Stimulated activated CD4-positive, alpha-beta T cell treated with anti-CD3 and anti-CD28 coated beads, TNF-alpha, amount 100 ng/mL, for 4 hours (primary cell): ENCODE results near the gene SPDYE2.
"Not testable (repeated sequence)": the region's sequence is repeated elsewhere in the genome, so short reads cannot be mapped to it uniquely, and the experiment has no call there.

Source experiments
- DNase-seq, 3 experiments: peaks; one replicate each; pipeline ENCODE4 v3.0.0-alpha.2; 2020; ENCODE audit warnings: low read depth in 3 of 3

Gene SPDYE2, protein sequence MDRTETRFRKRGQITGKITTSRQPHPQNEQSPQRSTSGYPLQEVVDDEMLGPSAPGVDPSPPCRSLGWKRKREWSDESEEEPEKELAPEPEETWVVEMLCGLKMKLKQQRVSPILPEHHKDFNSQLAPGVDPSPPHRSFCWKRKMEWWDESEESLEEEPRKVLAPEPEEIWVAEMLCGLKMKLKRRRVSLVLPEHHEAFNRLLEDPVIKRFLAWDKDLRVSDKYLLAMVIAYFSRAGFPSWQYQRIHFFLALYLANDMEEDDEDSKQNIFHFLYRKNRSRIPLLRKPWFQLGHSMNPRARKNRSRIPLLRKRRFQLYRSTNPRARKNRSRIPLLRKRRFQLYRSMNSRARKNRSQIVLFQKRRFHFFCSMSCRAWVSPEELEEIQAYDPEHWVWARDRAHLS

DNA sequence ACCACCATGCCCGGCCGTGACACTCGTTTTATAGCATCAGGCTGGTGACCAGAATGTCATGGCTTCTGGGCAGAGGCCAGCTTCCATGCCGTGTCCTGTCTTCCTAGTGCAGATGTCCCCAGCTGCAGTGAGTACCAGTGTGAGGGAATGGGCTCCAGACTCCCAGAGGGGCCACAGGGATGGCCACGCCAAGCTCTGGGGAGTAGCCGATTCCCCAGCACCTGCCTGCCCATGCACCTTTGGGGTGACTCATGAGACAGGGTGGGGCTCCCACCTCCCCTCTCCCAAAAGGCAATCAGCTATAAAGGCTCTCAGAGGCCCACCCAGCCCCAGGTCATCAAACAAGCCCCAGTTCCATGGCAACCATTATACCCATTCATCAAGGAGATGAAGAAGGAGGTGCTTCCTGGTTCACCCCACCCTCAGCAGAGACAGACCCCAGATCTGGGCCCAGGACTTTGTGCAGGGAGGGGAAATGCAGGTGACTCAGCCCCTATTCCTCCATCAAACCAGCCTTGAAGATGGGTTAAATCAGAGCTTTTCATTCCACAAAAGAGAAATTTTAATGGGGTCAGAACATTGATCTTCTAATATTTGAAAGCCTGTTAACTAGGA lies at the start of gene SPDYE2:
Gene SPDYE2, plus strand, starts transcription at position 419 of the 615 bp plus-strand sequence. CDS start 2,030 bp downstream, outside the sequence.
- DNase-seq = not testable (repeated sequence)

DNA sequence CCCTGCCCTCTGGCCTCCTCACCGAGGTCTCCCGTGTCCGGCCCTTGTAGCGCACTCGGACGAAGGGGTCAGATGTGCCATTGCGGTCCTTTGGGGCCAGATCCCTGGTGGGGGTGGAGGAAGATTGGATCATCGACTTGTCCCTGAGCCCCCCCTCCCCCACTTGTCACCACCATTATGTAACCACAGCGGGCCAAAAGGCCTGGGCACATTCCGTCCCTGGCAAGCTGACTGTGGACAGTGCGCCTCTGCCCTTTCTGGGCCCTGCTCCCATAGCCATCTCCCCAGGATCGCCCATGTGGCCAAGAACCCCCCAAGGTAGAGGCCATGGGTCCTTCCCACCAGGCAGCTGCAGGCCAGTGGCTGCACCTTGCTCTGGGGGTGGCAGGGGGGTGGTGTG lies 47.9 kb upstream of the SPDYE2 start:
- DNase-seq = not testable (repeated sequence)

DNA sequence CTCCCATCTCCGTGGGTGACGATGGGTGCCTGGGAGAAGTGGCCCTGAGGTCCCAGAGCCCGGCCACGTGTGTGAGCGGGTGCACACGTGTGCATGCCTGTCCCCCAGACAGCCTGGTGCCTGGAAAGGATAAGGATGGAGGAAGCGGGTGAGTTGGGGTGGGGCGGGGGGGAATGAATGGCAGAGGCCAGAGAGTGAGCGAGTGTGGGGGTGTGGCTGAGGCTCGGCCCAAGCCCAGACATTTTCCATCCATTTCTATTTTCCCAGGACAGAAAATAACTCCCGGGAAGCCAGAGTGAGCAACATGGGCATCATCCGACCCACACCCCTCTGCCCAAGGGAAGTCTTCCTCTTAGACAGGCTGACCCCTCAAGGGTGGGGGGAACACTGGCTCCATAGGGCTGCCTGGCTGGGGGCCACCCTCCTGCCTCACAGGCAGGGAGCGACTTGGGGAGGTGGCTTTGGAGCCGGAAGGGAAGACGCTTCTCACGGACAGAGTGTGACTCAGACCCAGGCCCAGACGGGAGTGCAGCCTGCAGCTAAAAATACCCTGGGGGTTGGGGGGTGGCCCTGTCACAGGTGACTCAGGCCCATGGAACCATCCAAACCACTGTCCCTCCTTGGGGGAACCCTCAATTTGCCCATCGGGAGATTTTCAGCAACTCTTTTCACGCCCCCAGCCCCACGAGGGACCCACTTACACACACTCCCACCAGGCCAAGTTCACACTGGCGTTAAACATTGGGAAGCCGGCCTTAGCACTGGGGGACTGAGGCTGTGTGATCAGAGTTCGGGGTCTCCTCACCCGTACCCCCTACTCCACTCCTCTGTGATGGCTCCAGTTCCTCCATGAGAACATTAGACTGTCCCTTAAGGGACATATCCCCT lies 45.5 kb upstream of the SPDYE2 start:
- DNase-seq = not testable (repeated sequence)

DNA sequence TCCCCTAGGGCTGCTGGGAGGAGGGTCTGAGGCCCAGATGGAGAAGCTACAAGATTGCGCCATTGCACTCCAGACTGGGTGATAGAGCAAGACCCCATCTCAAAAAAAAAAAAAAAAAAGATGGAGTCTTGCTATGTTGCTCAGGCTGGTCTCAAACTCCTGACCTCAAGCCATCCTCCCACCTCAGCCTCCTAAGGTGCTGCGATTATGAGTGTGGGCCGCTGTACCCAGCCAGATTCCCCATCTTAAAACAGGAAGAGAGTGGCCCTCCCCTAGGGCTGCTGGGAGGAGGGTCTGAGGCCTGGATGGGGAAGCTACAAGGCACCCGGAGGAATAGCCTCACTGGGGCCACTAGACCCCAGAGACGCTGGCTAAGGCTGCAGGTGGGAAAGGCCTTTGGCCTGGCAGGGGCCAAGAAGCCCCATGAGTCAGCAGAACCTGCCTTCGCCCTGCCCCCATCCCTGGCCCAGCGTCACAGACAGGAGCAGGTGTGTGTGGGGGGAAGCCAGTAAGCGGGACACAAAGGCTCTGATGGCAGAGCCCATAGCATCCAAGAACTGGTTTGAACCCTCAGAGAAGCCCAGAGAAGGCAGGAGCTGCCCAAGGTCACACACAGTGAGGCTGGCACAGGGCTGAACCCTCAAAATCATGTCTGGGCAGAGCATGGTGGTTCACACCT lies 43.5 kb upstream of the SPDYE2 start:
- not testable (repeated sequence) for DNase-seq

DNA sequence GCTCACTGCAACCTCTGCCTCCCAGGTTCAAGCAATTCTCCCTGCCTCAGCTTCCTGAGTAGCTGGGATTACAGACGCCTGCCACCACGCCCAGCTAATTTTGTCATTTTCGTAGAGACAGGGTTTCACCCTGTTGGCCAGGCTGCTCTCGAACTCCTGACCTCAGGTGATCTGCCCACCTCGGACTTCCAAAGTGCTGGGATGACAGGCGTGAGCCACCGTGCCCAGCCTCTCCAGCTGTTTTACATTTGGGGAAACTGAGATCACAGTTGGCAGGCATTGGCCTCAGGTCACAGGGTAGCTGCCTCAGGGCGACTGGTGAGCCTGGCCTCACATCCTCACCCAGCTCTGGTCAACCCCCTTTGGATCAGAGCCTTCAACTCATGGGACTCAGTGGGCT lies 40.5 kb upstream of the SPDYE2 start:
- not testable (repeated sequence) for DNase-seq

DNA sequence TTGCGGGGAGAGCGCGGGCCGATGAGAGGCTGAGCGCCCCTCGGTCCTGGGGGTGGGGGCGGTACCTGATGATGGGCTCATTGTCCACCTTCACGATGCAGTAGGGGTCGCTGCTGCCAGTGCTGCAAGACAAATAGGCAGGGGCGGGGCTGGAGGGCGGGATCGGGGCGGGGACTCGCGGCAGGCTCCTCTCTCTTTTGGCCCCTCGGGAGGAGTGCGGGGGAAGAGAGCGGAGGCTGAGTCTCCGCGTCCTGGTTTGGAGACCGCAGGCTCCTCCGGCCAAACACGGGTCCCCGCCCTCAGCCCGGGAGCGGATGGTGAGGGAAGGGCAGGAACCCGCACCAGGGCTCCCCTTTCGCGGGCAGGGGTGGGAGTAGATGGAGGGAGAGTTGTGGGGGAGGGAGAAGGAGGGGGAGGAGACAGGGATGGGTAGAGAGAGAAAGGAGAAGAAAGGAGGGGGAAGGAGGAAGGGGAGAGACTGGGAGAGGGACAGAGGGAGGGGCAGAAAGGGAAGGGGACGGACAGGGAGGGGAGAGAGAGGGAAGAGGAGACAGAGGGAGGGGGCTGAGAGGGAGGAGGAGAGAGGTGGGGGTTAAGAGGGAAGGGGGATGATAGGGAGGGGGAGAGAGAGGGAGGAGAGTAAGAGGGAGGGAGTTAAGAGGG lies 39.0 kb upstream of the SPDYE2 start:
- not testable (repeated sequence) for DNase-seq

DNA sequence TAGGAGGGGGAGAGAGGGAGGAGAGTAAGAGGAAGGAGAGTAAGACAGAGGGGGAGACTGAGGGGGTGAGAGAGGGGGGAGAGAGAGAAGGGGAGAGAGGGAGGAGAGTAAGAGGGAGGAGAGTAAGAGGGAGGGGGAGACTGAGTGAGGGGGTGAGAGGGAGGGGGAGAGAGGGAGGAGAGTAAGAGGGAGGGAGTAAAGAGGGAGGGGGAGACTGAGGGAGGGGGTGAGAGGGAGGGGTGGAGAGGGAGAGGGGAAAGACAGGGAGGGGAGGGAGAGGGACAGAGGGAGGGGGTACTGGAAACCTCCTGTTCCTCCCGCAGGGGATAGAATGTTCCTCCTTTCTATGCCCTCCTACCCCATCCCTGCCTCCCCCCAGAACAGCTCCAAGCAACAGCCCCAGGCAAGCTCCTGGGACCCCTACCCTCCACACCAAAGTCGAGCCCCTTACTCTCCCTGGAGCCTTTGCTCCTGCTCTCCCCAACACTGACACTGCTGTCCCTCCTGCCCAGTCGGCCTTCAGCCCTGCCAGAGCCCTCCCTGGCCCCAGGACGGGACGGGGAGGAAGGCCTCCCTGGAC lies 38.3 kb upstream of the SPDYE2 start:
- DNase-seq = not testable (repeated sequence)

DNA sequence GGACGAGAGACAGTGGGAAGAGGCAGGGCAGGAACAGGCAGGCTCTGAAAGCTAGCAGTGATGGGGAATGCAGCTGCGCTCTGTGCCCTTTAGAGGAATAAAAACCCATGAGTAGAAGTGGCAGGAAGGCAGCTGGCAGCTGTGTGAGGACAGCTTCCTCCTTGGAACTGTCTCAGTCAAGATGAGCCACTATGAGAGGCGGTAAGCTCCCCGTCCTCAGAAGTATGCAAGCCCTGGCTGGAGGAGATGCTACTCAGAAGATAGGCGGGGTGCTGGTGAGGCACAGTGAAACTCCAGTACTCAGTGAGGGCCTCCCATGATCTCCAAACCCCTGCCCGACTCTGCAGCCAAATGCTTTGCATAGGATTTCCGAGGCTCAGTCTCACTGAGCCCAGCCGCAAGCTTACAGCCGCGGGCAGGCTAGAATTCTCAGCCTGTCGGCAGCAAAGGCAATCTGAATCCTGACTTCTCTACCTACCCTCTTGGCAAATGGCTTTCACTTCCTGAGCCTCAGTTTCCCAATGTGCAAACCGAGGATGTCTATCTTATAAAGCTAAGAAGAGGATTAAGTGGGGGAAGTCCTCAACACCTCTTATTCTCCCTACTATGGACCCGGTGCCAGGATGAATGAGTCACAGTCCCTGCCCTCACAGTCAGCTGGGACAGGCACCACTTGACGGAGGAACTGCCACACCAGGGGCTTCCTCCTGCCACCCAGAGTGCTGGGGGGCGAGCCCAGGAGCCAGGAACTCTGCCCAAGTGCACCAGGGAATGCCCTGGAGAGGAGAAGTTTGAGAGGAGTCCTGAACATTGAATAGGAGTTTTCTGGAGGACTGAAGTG lies 35.9 kb upstream of the SPDYE2 start:
- not testable (repeated sequence) for DNase-seq

DNA sequence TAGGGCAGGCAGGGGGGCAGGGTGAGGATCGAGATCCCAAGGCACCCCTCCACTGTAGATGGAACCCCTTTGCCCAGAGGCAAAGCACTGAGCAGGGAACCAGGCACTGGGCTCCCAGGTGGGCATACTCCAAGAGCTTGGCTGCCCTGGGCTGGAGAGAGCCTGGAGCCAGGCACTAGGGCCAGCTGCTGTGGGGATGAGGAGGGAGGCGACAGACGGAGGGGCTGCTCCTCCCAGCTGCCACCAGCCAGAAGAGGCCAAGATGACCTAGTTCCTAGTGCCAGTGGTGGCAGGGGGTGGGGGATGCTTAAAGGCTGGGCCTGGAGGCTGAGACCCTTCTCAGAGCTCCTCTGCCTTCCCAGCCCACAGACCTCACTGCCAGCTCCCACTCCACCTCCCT lies 35.1 kb upstream of the SPDYE2 start:
- DNase-seq = not testable (repeated sequence)

DNA sequence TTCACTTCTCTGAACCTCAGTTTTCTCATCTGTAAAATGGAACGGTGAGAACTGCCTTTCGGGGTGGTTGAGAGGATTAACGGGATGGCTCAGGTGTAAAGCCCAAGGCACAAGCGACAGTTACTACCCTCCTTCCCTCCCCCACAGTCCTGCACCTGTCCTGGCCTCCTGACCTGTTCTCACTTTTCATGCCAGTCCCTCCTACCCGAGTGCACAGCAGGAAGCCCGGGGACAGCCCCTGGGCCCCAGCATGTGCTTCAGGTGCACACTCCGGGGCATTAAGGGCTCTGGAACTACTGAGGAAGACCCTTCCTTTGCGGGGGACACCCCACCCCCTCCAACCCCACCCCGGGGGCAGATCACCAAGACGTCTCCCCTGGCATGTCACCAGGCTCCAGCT lies 34.1 kb upstream of the SPDYE2 start:
- not testable (repeated sequence) for DNase-seq

DNA sequence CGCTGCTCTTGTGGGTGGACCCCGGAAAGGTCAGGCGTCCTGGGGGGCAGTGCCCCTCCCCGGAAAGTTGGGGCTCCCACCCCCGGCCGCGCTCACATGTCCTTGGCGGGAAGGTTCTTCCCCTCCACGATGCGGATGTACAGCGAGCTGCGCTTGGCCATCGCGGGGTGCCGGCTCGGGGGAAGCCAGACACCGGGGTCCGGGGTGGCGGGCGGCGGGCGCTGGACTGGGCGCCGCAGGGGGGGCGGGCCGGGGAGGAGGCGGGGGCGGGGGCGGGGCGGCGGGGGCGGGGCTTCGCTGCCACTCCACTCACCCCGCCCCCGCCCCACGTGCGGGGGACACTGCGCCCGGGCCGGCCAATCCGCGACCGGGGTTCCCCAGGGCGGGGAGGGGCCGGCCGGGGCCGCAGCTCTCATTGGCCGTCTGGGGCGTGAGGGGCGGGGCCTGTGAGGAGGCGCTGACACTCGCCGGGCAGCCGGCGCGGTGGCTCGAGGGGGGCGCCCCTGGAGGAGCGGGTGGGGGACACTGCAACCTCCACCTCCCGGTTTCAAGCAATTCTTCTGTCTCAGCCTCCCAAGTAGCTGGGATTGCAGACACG lies 33.4 kb upstream of the SPDYE2 start, which contains the start of gene RASA4B:
Gene RASA4B, minus strand, starts transcription at position 228 of the 598 bp plus-strand sequence. Its CDS starts 67 bp downstream, at position 161.
- not testable (repeated sequence) for DNase-seq

DNA sequence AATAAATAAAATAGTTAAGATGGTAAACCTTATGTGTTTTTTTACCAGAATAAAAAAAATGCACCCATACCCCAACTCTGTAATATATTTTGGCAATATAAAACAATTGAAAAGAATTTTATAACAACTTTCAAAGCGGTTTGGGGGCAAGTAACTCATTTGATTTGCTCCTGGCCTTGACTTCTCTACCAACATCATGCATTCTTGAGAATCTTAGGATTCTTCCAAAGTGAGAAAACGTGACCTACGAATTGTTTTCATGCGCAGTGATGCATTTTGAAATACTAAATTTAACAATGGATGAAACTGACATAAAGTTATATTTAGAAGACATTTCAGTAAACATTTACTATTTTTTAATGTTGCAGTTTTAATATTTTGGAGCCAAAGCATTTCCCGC lies 30.2 kb upstream of the SPDYE2 start:
- not testable (repeated sequence) for DNase-seq

DNA sequence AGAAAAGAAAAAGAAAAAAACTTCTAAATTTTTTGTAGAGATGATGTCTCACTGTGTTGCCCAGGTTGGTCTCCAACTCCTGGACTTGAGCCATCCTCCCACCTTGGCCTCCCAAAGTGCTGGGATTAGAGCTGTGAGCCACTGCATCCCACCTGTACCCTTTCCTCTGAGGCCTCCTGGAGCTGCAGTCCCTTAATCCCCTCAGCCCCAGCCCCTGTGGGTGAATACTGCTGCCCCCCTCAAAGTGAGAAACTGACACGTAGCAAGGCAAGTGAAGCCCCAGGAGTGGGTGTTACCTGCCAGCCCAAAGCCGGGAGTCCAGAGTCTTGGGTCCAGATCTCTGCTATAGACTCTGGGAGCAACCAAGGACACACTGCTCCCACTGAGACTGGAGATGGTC lies 26.2 kb upstream of the SPDYE2 start:
- not testable (repeated sequence) for DNase-seq

DNA sequence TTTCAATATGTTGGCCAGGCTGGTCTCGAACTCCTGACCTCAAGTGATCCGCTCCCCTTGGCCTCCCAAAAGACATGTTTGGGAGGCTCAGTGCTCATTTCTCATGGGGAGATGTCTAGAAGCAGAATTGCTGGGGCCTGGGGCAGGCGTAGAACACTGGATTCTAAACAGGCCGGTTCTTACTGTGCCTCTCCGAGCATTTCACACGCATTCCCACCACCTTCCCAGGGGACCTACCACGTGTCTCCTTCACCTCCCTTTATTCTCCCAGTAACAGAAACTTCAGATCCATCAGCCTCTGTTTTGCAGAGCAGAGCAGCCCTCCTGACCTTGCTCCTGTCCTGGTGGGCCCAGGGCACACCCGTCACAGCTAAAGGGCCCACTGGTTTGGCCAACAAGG lies 23.8 kb upstream of the SPDYE2 start:
- DNase-seq = not testable (repeated sequence)

DNA sequence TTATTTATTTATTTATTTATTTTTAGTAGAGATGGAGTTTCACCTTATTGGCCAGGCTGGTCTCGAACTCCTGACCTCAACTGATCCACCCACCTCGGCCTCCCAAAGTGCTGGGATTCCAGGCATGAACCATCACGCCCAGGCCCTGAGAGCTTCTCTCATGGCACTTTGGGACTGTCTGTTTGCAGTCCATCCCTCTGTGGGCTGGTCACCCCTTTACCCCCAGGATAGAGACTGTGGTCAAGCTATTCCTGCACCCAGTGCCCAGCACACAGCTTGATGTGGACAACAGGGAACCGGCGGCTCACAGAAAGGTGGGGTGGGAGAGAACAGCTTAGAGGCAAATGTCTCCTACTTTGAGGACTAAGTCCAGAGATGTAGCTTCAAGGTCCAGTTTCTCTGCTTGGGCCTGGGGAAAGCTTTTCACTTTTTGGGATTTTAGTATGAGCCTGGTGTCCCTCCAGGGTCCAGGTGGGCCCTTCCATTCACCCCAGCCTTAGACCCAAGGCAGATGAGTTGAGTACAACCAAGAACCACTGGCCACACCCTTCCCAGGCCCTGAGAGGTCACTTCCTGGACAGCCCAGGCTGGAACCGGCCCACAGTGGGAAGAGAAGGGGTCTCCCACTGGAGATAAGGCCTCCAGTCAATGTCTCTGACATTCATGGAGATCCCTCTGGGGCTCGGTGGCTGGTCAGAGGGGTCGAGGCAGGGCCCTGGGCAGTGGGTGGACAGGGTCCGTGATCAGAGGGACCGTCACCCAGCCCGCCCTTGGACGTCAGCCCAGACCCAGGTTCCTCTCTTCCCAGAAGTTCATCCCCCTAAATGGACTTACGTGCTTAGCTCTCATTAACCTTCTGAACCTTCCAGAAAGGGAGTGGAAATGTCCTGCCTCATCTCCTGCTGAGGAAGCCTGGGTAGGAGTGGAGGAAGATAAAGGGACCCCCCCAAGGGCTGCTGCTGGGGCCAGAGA lies 22.9 kb upstream of the SPDYE2 start:
- DNase-seq = not testable (repeated sequence)

DNA sequence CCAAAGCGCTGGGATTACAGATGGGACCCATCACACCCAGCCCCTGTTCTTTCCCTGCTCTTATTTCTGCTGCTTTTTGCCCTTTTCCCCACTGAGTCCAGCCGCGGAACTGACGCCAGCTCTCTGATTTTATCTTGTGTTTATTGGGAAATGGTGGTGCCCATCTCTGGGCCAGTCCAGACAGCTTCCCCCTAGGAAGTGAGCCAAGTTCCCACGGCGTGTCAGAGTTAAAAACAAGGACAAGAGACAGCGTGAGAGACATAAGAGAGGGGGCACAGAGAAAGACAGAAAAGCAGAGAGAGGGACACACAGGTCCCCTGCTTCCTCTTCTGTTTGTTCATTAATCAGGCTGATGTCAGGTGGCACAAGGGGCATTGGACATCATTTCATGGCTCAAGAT lies 19.4 kb upstream of the SPDYE2 start:
- DNase-seq = not testable (repeated sequence)

DNA sequence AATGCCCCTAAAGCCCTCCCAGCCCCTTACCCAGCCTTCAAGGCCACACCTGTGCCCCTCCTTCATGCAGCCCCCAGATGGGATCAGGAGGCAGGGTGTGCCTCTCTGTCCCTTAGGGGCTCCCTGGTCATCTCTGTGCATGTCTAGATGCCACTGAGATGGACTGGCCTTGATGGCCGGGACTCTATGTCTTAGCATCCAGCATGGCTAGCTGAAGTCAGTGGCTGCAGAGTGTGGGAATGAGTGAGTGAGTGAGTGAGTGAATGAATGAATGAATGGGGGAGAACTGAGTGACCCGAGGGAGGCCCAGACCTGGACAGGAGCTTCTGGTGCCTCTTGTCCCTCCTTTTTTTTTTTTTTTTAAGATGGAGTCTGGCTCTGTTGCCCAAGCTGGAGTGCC lies 18.9 kb upstream of the SPDYE2 start:
- DNase-seq = not testable (repeated sequence)
